OCI-LY3 (cell line): ENCODE results near the gene KIAA0319L.
A peak's percentile ranks its signal among the peaks of the same experiment; 100 is the strongest.

Experiments used
- H2AFZ ChIP-seq: fragments of 200-600, 300-600 bp; shearing (Covaris generic); 2 replicates; pipeline ENCODE4 v1.6.0; 2014; ENCODE audit warnings: antibody characterized with exemption, low read depth, low read length
- H3K27ac ChIP-seq: fragments of 200-600, 300-600 bp; sonication (generic); 2 replicates; pipeline ENCODE4 v1.5.1; 2014; ENCODE audit warnings: mild to moderate bottlenecking, low read length, moderate library complexity, mixed read lengths
- H3K27me3 ChIP-seq: fragments of 200-600, 300-600 bp; sonication (generic); 2 replicates; pipeline ENCODE4 v1.6.1; 2014; ENCODE audit warnings: low read depth, low read length, mixed read lengths
- H3K36me3 ChIP-seq: fragments of 200-600, 300-600 bp; sonication (generic); replicated peaks from 2 replicates; pipeline ENCODE3; 2014; ENCODE audit warnings: low read depth, low read length, mixed read lengths
- H3K4me1 ChIP-seq: fragments of 300-600, 200-600 bp; sonication (generic); 2 replicates; pipeline ENCODE4 v1.6.1; 2014; ENCODE audit warnings: low read length, mixed read lengths
- H3K4me2 ChIP-seq: fragments of 200-600, 300-600 bp; sonication (generic); 2 replicates; pipeline ENCODE4 v1.6.1; 2014; ENCODE audit warnings: low read length, mixed read lengths
- H3K4me3 ChIP-seq: fragments of 300-600, 200-600 bp; sonication (generic); 2 replicates; pipeline ENCODE4 v1.5.1; 2014; ENCODE audit warnings: antibody characterized with exemption, mild to moderate bottlenecking, low read length, moderate library complexity
- H3K79me2 ChIP-seq: fragments of 300-600, 200-600 bp; shearing (Covaris generic); 2 replicates; pipeline ENCODE4 v1.6.1; 2014; ENCODE audit warnings: mild to moderate bottlenecking, low read length, mixed read lengths
- H3K9ac ChIP-seq: fragments of 300-600, 200-600 bp; shearing (Covaris generic); 2 replicates; pipeline ENCODE4 v1.6.0; 2014; ENCODE audit warnings: mild to moderate bottlenecking, low read length, moderate library complexity
- H3K9me3 ChIP-seq: fragments of 200-600, 300-600 bp; shearing (Covaris generic); 2 replicates; pipeline ENCODE4 v1.6.1; 2014; ENCODE audit warnings: low read length, mixed read lengths; ENCODE audit not compliant: insufficient read depth
- H4K20me1 ChIP-seq: fragments of 200-600, 300-600 bp; sonication (generic); 2 replicates; pipeline ENCODE4 v1.6.1; 2016; ENCODE audit warnings: low read length, mixed read lengths; ENCODE audit not compliant: insufficient read depth
- CTCF ChIP-seq: fragments of 200-600, 300-600 bp; sonication (generic); IDR thresholded peaks from 2 replicates; pipeline ENCODE4 v1.5.1; 2014; ENCODE audit warnings: antibody characterized with exemption, low read length, low read depth
- EZH2phosphoT487 ChIP-seq: fragments of 200-600 bp; shearing (Covaris generic); IDR thresholded peaks from 2 replicates; pipeline ENCODE4 v1.6.1; 2018; ENCODE audit warnings: antibody characterized with exemption, mixed run types, low read depth

Gene KIAA0319L

GRCh38 chr1:35506960-35507912 is 50.0 kb downstream of the KIAA0319L start:
- no peaks in the 10 kb centered on the region for H3K27me3 ChIP-seq
- no peak overlapping the region for H3K27ac ChIP-seq
- 0 out of 2 replicates have a peak, but pooled peaks cover 2% of the 10 kb centered on the region for H3K79me2 ChIP-seq
- peaks cover 30% of the 10 kb centered on the region for H3K4me1 ChIP-seq
- H3K4me3 ChIP-seq, result peak overlapping the region; percentile 22; the same call in 1 of the 2 replicates
- no peak overlapping the region for H3K9ac ChIP-seq
- H4K20me1 ChIP-seq, result peaks cover 5% of the 10 kb centered on the region; the same call in 1 of the 2 replicates
- no peak overlapping the region for H2AFZ ChIP-seq
- no peaks in the 10 kb centered on the region for H3K9me3 ChIP-seq
- TF ChIP-seq EZH2phosphoT487 (no peak), CTCF (no peak)
- H3K36me3 ChIP-seq, result peaks cover 7% of the 10 kb centered on the region
- H3K4me2 ChIP-seq, result peak overlapping the region; percentile 56

- no peaks in the 10 kb centered on the region for H3K9me3 ChIP-seq
- H3K4me1 ChIP-seq, result peaks cover 30% of the 10 kb centered on the region
- H3K4me2 ChIP-seq, result no peak overlapping the region
- H3K9ac ChIP-seq, result no peak overlapping the region
- H3K27ac ChIP-seq, result no peak overlapping the region
- H2AFZ ChIP-seq, result no peak overlapping the region
- H3K4me3 ChIP-seq, result no peak overlapping the region
- no peaks in the 10 kb centered on the region for H3K27me3 ChIP-seq
- H4K20me1 ChIP-seq, result peaks cover 5% of the 10 kb centered on the region; the same call in 1 of the 2 replicates
- H3K79me2 ChIP-seq, result 0 out of 2 replicates have a peak, but pooled peaks cover 2% of the 10 kb centered on the region
- no peak for TF ChIP-seq CTCF
- no peak for TF ChIP-seq EZH2phosphoT487
- H3K36me3 ChIP-seq, result peaks cover 7% of the 10 kb centered on the region
These were observed 51.0 kb downstream of the KIAA0319L start for GRCh38 chr1:35505911-35506798.

GRCh38 chr1:35502242-35502641 is 55.0 kb downstream of the KIAA0319L start:
- Histone ChIP-seq H3K27ac (no peak overlapping the region), H3K79me2 (no peaks in the 10 kb centered on the region), H3K36me3 (peaks cover 7% of the 10 kb centered on the region), H2AFZ (no peak overlapping the region), H3K27me3 (no peaks in the 10 kb centered on the region), H3K4me3 (no peak overlapping the region), H3K9me3 (no peaks in the 10 kb centered on the region), H3K4me1 (peaks cover 17% of the 10 kb centered on the region), H3K4me2 (no peak overlapping the region), H3K9ac (no peak overlapping the region), H4K20me1 (peaks cover 5% of the 10 kb centered on the region; the same call in 1 of the 2 replicates)
- TF ChIP-seq EZH2phosphoT487 (no peak), CTCF (no peak)

GRCh38 chr1:35500439-35500838 is 56.8 kb downstream of the KIAA0319L start:
- Histone ChIP-seq H3K9ac (no peak overlapping the region), H2AFZ (no peak overlapping the region), H3K4me2 (no peak overlapping the region), H4K20me1 (no peaks in the 10 kb centered on the region), H3K36me3 (no peaks in the 10 kb centered on the region), H3K9me3 (no peaks in the 10 kb centered on the region), H3K79me2 (no peaks in the 10 kb centered on the region), H3K4me1 (no peaks in the 10 kb centered on the region), H3K4me3 (no peak overlapping the region), H3K27ac (no peak overlapping the region), H3K27me3 (no peaks in the 10 kb centered on the region)
- no peak for TF ChIP-seq CTCF
- TF ChIP-seq EZH2phosphoT487, result no peak
